GM12878 (cell line): Measurements from ENCODE around the gene FCHSD2. TPM values are rescaled to one million over a fixed set of nuclear protein-coding genes. Genes with fewer than 3 reads are reported as not detected.

Experiments used
- BCL3 ChIP-seq: IDR thresholded peaks from 2 replicates; pipeline ENCODE4 v1.6.1; 2011; ENCODE audit warnings: borderline replicate concordance, low read depth, mild to moderate bottlenecking, moderate library complexity, low read length; ENCODE audit not compliant: insufficient read depth, poor library complexity, severe bottlenecking
- CHD1 ChIP-seq: IDR thresholded peaks from 2 replicates; pipeline ENCODE4 v1.6.1; 2012; ENCODE audit warnings: low read depth, low read length, improper control_type of control experiment
- EED ChIP-seq: sonication (generic); IDR thresholded peaks from 2 replicates; pipeline ENCODE4 v1.6.1; 2016; ENCODE audit warnings: antibody characterized with exemption, low read depth
- IRF3 ChIP-seq: fragments of 450-650 bp; IDR thresholded peaks from 2 replicates; pipeline ENCODE4 v1.6.1; 2014; ENCODE audit warnings: mild to moderate bottlenecking
- IRF5 ChIP-seq: fragments of 450-650 bp; IDR thresholded peaks from 2 replicates; pipeline ENCODE4 v1.6.1; 2017; ENCODE audit warnings: borderline replicate concordance
- PRDM15 ChIP-seq: fragments of 450-650 bp; formaldehyde crosslinking; IDR thresholded peaks from 2 replicates; pipeline ENCODE4 v1.4.0; 2020; ENCODE audit warnings: mild to moderate bottlenecking, moderate library complexity
- ZNF217 ChIP-seq: fragments of 450-650 bp; IDR thresholded peaks from 2 replicates; pipeline ENCODE4 v1.6.1; 2017; ENCODE audit warnings: antibody characterized with exemption, mild to moderate bottlenecking
- polyA plus RNA-seq, 11 experiments: library from polyadenylated mRNA; depleted of rRNA in 4 of 11; unstranded in 6 of 11; stranded (reverse) in 5 of 11; fragments of >200 nt; fragmentation: Nextera tagmentation in 4 of 11; fragmentation: Illumina TruSeq in 1 of 11; extraction: Ambion mirVana in 4 of 11; extraction: Trizol in 1 of 11; gene quantifications; 1 replicate in 1 of 11; 2 replicates in 10 of 11; pipeline versions ENCODE4 v1.2.1 to v1.2.3, GENCODE V29; 2011 to 2016; ENCODE audit warnings: inconsistent platforms in 2 of 11, missing spikeins in 2 of 11, low read depth in 1 of 11
- total RNA-seq, 4 experiments: library from RNA; depleted of rRNA in 3 of 4; stranded (reverse); fragments of >200 nt in 3 of 4; fragmentation: Illumina TruSeq in 1 of 4; extraction: Trizol in 1 of 4; gene quantifications; 2 replicates each; pipeline versions ENCODE4 v1.2.1 to v1.2.3, GENCODE V29; 2013 to 2021

The FCHSD2 gene
- total and polyA plus RNA-seq, 10 of the 15 experiments (the other 5 are each of a cell fraction or from before 2014, with no cell fraction given) = 13.2 to 89.8 (median 47.8) TPM

- TF ChIP-seq IRF3 (no peak), CHD1 (no peak), EED (no peak), ZNF217 (no peak), PRDM15 (CRISPR knock-in tag) (no peak), BCL3 (no peak), IRF5 (no peak)
These were observed 333.8 kb downstream of the FCHSD2 start (continued) for GRCh38 chr11:72808331-72808798.
